ENCODE results near the gene RAB40AL. TPM values are rescaled to one million over a fixed set of nuclear protein-coding genes. Genes with fewer than 3 reads are reported as not detected.

RAB40AL gene
- total RNA-seq, 1 experiment from 2014 or later = 0.97 TPM

GRCh38 chrX:102975016-102975415 is 37.9 kb downstream of the RAB40AL start:
- Histone ChIP-seq H3K27me3 (replicated peaks; ENCODE audit: insufficient read depth, low read depth, low read length, poor library complexity) (no peaks in the 10 kb centered on the region), H3K4me3 (ENCODE audit: low read depth, low read length, poor library complexity, severe bottlenecking) (no peak overlapping the region), H3K36me3 (ENCODE audit: insufficient read depth, low read length, poor library complexity, severe bottlenecking) (no peaks in the 10 kb centered on the region), H3K4me1 (ENCODE audit: insufficient read depth, low read length, poor library complexity, severe bottlenecking) (no peaks in the 10 kb centered on the region), H3K9me3 (ENCODE audit: low read depth, low read length, poor library complexity, severe bottlenecking) (peaks cover 13% of the 10 kb centered on the region), H3K27ac (ENCODE audit: low read depth, low read length, poor library complexity, severe bottlenecking) (no peak overlapping the region)
- TF ChIP-seq EZH2 (IDR thresholded peaks at IDR 0.05; ENCODE audit: borderline replicate concordance, low read depth, low read length, poor library complexity, severe bottlenecking) = no peak
- TF ChIP-seq CTCF (conservative IDR thresholded peaks at IDR 0.05; ENCODE audit: low read depth, low read length) = no peak
- intact Hi-C loops (cut with micrococcal nuclease; ENCODE audit: unreplicated experiment) = no loop called here
- ChIA-PET CTCF (no interaction called here), POLR2A (ENCODE audit: low non-redundant PET) (no interaction called here)
- DNase-seq (ENCODE audit: low spot score) = no peak
- BruUV-seq (replicated peaks) = no TSS peak

GRCh38 chrX:102976286-102976685 is 39.2 kb downstream of the RAB40AL start:
- intact Hi-C loops (cut with micrococcal nuclease; ENCODE audit: unreplicated experiment) = no loop called here
- H3K4me3 ChIP-seq (ENCODE audit: low read depth, low read length, poor library complexity, severe bottlenecking) = no peak overlapping the region
- no peaks in the 10 kb centered on the region for H3K4me1 ChIP-seq (ENCODE audit: insufficient read depth, low read length, poor library complexity, severe bottlenecking)
- POLR2A ChIA-PET (ENCODE audit: low non-redundant PET) = no interaction called here
- H3K27me3 ChIP-seq (replicated peaks; ENCODE audit: insufficient read depth, low read depth, low read length, poor library complexity) = no peaks in the 10 kb centered on the region
- H3K27ac ChIP-seq (ENCODE audit: low read depth, low read length, poor library complexity, severe bottlenecking) = no peak overlapping the region
- BruUV-seq (replicated peaks) = no TSS peak
- TF ChIP-seq EZH2 (IDR thresholded peaks at IDR 0.05; ENCODE audit: borderline replicate concordance, low read depth, low read length, poor library complexity, severe bottlenecking) (no peak), CTCF (conservative IDR thresholded peaks at IDR 0.05; ENCODE audit: low read depth, low read length) (no peak)
- no peaks in the 10 kb centered on the region for H3K36me3 ChIP-seq (ENCODE audit: insufficient read depth, low read length, poor library complexity, severe bottlenecking)
- no peak for DNase-seq (ENCODE audit: low spot score)
- CTCF ChIA-PET = no interaction called here
- H3K9me3 ChIP-seq (ENCODE audit: low read depth, low read length, poor library complexity, severe bottlenecking) = peaks cover 8% of the 10 kb centered on the region

- TF ChIP-seq CTCF (conservative IDR thresholded peaks at IDR 0.05; ENCODE audit: low read depth, low read length) (no peak), EZH2 (IDR thresholded peaks at IDR 0.05; ENCODE audit: borderline replicate concordance, low read depth, low read length, poor library complexity, severe bottlenecking) (no peak)
- H3K9me3 ChIP-seq (ENCODE audit: low read depth, low read length, poor library complexity, severe bottlenecking) = peaks cover 2% of the 10 kb centered on the region
- intact Hi-C loops (cut with micrococcal nuclease; ENCODE audit: unreplicated experiment) = no loop called here
- H3K4me3 ChIP-seq (ENCODE audit: low read depth, low read length, poor library complexity, severe bottlenecking) = no peak overlapping the region
- ChIA-PET CTCF (no interaction called here), POLR2A (ENCODE audit: low non-redundant PET) (no interaction called here)
- no peak for DNase-seq (ENCODE audit: low spot score)
- H3K27ac ChIP-seq (ENCODE audit: low read depth, low read length, poor library complexity, severe bottlenecking) = no peak overlapping the region
- no TSS peak for BruUV-seq (replicated peaks)
- no peaks in the 10 kb centered on the region for H3K27me3 ChIP-seq (replicated peaks; ENCODE audit: insufficient read depth, low read depth, low read length, poor library complexity)
- no peaks in the 10 kb centered on the region for H3K36me3 ChIP-seq (ENCODE audit: insufficient read depth, low read length, poor library complexity, severe bottlenecking)
- H3K4me1 ChIP-seq (ENCODE audit: insufficient read depth, low read length, poor library complexity, severe bottlenecking) = no peaks in the 10 kb centered on the region
Measured at GRCh38 chrX:102976793-102977495, 39.9 kb downstream of the RAB40AL start.

Data from A673 (cell line).